CD4-positive, alpha-beta T cell treated with Interferon gamma for 1 hour (primary cell): ENCODE measurements around the gene CADM2.

Experiments
- DNase-seq: peaks from one replicate; pipeline ENCODE4 v3.0.0-alpha.2; 2020

CADM2 gene

DNA sequence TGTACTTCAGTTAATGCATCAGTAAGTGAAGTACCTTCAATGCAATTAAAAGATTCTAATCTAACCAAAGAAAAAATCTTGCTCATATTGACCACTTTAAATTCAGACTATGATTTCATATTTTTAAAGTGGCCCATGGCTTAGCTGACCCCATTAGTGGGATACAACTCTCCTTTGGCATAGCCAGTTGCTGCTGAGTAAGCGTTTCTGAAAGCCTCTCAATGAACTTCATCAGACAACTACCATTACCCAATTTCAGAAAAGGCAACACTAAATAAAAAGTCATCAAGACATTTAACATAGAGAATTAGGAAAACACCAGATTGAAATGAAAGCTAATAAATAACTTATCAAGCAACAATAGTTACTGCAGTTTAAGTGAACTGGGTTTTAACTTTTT, 27.0 kb downstream of the CADM2 start:
- no peak for DNase-seq

DNA sequence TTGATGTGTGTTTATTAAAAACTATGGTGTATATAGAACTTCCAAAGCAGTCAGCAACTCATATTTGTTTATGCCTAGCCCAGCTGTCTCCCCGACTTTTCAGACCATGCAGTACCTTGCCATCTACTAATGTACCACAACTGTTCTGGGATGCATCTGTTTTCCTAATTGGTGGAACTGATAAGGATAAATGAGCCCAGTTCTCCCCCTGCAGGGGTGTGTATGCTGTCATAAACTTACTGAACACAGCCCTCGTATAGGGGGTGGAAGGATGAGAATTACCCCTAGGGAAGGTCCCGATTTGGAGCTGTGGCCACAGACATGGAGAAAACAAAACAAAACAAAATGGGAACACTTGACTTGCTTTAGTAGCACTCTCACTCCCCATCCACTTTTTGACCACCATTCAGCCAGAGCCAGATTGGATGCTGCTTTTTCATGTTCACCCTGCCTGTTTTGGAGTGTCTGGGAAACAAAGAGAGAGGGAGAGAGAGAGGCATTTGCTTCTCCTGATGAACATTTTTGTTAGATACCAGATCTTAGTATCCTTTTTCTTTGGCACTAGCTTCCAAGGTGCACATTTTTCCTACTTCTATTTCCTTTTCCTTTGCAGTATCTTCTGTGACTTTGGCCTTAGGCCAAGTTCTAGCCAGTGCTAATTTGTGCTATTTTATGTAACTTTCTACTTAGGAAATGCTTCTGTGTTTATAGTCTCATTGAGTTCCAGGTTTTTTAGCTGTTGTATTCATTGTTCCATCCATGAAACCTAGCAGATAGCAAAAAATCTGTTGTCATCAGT, 29.1 kb downstream of the CADM2 start:
- DNase-seq = no peak

DNA sequence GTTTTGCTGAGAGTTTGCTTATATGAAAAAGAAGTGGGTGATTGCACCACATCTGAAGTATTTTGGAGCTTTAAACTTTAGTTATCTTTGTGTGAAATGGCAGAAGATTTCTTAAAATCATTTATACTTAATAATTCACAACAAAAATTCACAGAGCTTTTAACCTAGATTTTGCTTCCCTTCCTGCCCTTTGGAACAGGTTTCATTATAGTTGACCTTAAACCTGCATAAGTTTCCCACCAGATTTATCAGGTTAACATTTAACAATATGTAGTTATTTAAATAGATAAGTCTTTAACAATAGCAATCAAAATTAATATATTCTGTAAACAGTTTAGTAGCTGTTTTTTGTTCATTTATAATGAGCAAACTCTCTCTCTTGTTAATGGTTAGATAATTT, 30.3 kb downstream of the CADM2 start:
- no peak for DNase-seq

- no peak for DNase-seq
These were observed 32.7 kb downstream of the CADM2 start for GRCh38 chr3:84991422-84991900.

GRCh38 chr3:84993956-84994355, 35.2 kb downstream of the CADM2 start:
- no peak for DNase-seq

DNA sequence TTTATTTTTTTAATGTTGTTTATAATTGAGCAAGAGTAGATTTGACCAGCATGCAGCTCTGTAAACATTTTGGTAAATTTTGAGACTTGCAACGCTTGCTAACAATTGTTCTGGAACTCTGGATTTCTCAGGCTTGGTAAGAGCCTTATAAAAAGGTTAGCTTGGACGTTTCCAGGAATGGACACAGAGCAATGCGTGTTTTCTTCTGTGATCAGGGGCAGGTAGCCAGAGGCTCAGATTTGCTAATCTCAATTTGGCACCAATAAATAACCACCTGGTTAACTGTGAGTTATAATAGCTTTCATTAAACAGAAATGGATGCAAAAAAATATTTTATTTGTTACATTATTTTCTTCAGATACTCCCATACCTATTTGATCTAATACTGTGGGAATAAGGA, 39.8 kb downstream of the CADM2 start:
- DNase-seq = no peak

GRCh38 chr3:85003479-85003878, 44.7 kb downstream of the CADM2 start:
- no peak for DNase-seq

DNA sequence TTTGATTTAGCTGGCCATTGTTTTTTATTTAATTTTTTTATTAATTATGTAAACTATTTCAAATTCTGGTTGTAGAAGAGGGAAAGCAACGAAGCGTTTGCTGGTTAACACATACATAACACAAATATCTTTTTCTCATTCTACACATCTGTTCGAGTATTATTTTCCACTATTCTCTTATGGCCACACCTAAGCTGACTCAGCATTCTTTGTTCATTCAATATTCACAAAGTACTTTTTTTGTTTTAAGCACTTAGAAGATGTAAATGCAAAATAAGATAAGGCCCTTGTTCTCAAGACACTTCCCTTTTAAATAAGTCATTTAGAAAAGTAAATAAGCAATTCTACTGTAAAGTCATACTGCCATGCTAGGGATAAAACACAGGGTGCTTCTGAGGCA, 45.4 kb downstream of the CADM2 start:
- DNase-seq = no peak

- DNase-seq = no peak
These were observed 47.2 kb downstream of the CADM2 start for GRCh38 chr3:85005946-85006345.

DNA sequence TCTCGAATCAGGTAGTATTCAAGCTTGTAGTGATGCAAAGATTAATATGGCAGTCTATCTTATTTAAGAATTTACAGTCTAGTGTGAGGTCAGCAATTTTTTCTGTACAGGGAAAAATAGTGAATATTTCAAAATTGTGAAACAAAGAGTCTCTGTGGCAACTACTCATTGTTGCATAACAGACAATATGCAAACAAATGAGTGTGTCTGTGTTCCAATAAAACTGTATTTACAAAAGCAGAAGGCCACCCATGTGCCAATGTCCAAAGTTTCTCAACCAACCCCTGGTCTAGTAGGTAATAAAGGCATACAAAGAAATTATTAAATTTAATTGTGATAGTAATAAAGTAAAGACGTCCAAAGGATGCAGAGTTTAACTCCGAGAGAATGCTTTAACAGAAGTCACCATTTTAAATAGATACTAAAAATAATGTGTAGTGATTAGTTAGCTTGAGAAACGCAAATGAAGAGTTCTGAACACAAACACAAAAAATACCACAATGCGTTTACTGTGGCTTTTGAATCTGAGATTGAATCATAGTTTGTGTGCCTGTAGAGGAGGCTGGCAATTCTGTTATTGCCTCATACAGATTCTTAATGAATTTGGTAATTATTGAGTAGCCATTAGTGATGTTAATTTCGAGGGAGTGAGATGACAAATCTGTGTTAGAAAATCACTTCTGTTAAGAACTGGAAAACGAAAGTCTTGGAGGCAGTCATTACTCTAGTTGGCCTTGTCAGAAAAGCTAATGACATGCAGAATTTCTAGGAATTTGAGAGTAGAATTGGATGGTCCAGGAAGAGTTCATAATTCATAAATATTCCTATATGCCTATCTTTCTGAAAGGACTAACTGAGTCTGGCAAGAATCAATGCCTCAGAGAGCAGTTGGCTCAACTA, 48.7 kb downstream of the CADM2 start:
- DNase-seq = no peak

DNA sequence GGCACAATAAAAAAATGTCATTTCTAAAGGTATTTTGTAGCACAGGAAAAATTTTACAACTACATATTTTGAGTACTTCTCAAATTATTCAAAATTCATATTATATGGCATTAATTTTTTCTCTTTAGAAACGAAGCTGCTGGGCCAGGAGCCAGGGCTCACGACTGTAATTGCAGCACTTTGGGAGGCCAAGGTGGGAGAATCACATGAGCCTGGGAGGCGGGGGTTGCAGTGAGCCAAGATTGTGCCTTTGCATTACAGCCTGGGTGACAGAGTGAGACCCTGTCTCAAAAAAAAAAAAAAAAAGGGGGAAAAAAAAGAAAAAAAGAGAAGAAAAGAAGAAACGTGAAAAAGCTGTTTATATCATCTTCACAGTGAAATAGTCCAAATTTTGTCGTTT, 62.0 kb downstream of the CADM2 start:
- DNase-seq = no peak

DNA sequence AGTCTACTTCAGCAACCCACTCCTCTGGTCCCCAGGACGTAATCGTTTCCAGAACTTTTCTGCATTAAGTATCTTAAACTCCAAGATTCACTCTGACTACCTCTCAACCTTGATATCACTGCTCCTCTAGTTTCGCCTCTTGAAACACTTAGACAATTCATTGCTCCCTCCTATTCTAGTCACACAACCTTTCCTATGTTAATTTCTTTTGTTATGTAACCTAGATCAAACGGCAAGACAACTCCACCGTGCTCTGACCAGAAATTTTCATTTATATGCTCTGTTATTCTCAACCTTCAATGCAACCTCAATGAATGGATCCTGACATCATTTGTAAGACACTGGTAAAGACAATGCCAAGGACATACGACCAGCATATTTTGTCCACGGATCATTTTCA, 71.3 kb downstream of the CADM2 start:
- no peak for DNase-seq

GRCh38 chr3:85037203-85037602, 78.4 kb downstream of the CADM2 start:
- DNase-seq = no peak

DNA sequence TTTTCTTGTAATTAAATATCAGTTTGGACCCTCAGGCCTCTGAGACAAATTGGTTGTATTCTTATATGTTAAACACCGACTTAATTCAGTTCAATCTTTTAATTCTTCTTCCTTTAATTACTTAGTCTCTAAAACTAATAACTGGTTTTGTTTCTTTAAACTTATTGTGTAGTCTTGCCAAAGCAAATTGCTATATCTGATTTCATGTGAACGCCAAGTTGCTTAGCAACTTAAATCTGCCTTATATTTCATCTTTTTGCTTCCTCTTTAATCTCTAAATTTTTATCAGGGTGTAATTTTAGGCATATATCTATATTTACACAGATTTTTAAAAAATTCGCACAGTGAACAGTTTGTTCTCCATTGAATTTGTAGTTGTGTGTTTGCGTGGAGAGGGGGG, 82.2 kb downstream of the CADM2 start:
- no peak for DNase-seq

DNA sequence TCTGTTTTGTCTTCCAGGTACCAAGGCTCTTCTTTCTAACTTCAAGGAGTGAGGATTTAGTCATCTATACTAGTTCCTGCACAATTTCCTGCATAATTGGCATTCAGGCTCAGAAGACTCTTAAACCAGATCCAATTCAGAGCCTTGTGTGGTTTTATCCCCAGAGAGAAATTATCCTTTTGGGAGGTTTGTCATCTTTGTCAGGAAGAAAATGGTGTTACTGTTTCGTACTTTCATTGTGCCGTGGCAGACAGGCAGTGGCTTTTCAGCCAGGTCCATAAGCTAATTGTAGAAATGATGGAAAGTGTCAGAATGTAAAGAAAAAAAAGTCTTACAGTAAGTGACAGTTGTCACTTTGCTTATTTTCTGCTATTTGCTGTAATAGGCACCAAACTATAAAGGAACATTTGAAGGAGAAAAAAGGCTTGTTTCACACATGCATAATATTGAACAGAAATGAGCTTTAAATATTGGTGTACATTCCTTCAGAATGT, 82.8 kb downstream of the CADM2 start:
- no peak for DNase-seq

DNA sequence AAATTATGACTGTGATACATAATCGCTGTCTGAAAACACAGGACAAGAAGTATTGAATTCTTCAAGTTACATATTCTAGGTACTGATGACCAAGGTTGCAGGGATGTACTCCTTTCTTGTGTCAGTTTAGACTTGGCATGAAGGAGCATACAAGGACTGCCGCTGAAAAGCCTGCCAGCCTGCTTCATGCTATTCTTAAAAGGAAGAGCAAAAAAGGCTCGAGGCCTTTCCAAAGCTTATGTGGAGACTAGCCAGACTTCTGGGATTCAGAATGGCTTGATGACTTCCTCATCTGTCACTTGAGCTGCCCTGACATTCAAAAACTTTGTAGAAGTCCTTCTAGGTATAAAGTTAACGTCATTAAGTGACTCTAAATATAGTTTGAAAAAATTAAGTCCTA, 92.0 kb downstream of the CADM2 start:
- DNase-seq = no peak

DNA sequence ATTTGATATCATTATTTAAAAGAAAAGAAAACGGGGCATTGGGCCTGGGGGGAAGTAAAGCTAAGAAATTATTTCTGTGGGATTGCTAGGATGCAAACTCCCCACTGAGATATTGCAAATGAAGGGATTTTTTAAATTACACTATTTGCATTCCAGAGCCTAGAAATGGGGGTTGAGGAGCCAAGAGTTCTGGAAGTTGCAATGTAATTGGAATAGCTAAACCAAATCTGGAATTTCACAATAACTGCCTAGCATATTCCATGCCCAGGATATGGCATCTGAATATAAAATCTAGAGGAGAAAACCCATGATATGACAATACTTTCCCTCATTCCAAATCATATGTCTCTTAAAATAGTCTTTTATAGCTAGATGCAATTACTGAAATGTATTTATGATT, 93.0 kb downstream of the CADM2 start:
- DNase-seq = no peak

DNA sequence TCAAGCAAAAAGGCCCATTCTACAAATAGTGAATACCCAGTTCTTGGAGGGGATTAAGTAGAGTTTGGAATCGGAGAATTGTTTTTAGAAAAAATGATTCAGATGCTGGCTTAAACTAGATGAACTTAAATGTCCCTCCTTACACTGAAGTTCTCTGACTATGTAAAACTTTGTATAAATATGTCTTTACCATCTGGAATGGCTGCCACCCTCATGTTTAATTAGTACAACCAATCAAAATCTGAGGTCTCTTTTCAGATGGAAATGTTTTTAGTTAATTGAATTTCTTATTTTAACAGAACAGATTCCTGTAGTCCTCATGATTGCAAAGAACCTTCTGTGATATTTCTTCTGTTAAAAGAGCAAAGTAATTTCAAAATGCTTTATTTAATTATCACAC, 94.8 kb downstream of the CADM2 start:
- no peak for DNase-seq

- no peak for DNase-seq
These were observed 95.8 kb downstream of the CADM2 start for GRCh38 chr3:85054579-85054978.

DNA sequence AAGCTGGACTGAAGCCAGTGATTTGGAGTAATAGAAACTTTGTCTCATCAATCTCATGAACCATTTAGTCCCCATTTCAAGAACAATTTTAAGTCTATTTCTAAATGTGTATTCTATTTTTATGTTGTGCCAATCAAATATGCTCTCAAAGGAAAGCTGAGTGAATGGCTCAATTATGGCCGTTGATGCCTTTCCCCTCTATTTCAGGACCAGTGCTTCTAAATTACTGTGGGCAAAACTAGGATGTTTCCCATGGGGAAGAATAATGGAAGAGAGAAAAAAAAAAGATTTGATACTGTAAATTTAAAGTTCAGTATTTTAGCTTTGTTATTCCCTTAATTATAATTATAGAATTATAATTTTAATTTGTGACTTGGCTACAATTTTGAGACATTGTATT, 110.1 kb downstream of the CADM2 start:
- no peak for DNase-seq

- DNase-seq = no peak
These were observed 115.2 kb downstream of the CADM2 start for GRCh38 chr3:85074003-85074402.

DNA sequence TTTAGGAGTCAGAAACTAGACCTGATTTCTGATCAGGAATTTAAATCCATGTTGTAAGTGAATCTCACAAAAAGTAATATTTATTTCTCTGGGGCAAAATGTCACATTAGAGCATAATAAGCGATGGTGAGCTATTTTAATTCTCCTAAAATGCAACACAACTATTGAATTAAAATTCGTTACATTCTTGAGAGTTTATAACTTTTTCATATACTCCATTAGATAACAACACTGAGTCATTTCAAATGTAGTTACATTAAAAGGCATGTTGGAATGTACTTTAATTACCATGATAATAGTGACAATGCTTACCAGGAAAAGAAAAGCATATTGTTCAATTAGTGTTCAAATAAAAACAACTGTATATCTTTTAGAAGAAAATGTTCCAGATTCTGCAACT, 116.9 kb downstream of the CADM2 start:
- no peak for DNase-seq

- no peak for DNase-seq
These were observed 118.2 kb downstream of the CADM2 start for GRCh38 chr3:85077018-85077417.
